TTC549 (cell line): ENCODE results near the gene MGST1.

Source experiments
- FAIRE-seq: peaks from 2 replicates; lab custom pipeline; 2012; peaks lifted over from hg19 to GRCh38; lab: Jason Lieb, UNC

The MGST1 gene, protein sequence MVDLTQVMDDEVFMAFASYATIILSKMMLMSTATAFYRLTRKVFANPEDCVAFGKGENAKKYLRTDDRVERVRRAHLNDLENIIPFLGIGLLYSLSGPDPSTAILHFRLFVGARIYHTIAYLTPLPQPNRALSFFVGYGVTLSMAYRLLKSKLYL

GRCh38 chr12:16347391-16348298 is at the start of gene MGST1:
MGST1 (plus strand) TSS chr12:16347645; CDS start chr12:16354253, 6,608 bp downstream.
- no peak for FAIRE-seq

GRCh38 chr12:16299403-16299802 is 48.0 kb upstream of the MGST1 start:
- no peak for FAIRE-seq

- no peak for FAIRE-seq
Measured at GRCh38 chr12:16300122-16300521, 47.3 kb upstream of the MGST1 start.

- FAIRE-seq: no peak
Measured at GRCh38 chr12:16300736-16301135, 46.7 kb upstream of the MGST1 start.

DNA sequence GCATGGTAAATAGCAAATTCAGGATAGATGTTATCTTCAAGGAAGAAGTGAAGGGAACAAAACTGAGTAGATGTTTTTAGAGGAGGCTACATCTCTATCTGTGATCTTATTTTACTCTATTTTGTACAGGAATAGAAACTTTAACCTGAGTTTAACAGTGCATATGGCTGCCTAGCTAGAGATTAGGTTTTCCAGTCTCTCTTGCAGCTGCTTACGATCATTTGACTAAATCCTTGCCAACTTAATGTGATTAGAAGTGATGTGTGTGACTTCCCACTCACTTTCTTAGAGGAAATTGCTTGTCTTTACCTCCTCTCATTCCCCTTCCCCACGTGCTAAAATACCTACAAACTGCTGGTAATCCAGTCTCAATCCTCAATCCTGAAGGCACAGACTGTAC is 43.5 kb upstream of the MGST1 start:
- no peak for FAIRE-seq

DNA sequence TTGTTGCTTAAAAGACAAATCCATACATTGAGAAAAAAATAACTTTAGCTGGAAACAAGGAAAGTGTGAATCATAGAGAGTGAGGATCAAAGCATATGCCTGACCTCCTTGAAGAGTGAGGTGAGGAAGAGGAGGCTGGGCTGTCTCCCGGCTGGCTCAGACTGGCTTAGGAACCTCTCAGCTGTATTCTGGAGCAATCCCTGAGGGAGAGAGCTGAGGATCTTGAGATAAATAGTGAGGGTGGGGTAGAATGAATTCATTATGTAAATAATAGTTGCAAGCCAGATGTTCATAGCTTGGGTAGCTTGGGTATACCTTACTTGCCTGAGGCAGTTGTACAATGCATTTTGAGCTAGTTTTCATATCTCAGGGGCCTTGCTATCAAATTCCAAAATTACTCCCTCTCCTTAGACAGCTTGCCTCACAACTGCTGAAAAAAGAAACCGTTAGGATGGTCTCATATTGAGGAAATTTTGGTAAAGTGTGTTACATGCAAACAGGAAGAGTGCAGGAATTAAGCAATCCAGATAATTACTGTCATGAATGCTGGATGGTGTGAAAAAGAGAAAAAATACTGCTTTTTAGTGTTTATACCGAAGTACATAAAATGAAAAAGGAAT is 39.5 kb upstream of the MGST1 start:
- FAIRE-seq: no peak

GRCh38 chr12:16310934-16311333 is 36.5 kb upstream of the MGST1 start:
- FAIRE-seq: no peak

- no peak for FAIRE-seq
Measured at GRCh38 chr12:16323010-16323409, 24.4 kb upstream of the MGST1 start.

DNA sequence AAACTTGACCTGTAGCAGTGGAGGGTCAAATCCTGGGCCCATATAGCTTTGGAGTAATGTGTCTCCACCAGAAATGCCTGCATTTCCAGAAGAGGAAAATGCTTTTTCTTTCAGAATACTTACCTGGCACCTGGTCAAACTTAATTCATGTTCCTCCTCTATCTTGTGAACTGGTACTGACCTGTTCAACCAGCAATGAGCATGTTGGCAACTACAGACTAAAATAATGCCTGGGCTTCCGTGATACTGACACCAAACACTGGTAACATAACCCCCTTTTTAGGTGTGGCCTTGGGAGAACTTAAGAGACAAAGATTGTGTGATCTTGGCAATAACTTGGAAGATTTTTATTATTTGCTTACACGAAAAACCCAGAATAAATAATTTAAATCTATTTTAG is 23.8 kb upstream of the MGST1 start:
- FAIRE-seq: no peak

DNA sequence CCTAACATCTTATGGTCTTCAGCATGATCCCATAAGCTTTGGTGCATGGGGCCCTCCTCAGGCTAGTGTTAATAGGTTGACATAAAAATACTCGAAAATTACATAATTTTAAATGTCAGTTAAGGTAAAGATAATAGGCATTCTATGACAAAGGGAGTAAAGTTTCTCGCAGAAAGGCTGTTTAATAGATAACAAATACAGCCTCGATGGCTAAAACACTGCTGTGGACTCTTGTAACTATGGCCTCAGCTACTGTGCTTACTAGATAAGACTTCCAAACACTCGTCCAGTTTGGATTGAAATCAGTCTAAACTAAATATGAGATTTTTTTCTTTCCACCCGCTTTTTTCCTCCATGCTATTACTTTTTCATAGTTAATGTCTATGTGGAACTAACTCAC is 23.2 kb upstream of the MGST1 start:
- no peak for FAIRE-seq

DNA sequence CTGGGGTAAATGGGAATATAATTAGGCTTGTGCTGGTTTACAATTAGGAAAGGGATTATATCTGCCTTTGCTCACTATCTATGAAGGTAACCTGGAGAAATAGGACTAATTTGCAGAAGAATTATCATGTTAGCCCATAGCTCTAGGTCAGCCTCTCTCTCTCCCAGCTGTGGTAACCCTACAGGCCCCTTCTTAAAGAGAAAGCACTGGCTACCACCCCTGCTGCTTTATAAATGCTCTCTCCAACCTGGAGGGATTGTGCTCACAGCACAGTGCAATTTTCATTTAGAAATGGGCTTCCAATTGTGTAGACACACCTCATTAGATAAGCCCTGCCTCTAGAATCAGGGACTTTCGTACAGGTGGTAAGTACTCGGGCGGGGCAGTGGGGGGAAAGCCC is 22.7 kb upstream of the MGST1 start:
- no peak for FAIRE-seq

GRCh38 chr12:16325426-16325825 is 22.0 kb upstream of the MGST1 start:
- no peak for FAIRE-seq

GRCh38 chr12:16327963-16328362 is 19.5 kb upstream of the MGST1 start:
- no peak for FAIRE-seq

- no peak for FAIRE-seq
Measured at GRCh38 chr12:16329594-16329993, 17.9 kb upstream of the MGST1 start.

DNA sequence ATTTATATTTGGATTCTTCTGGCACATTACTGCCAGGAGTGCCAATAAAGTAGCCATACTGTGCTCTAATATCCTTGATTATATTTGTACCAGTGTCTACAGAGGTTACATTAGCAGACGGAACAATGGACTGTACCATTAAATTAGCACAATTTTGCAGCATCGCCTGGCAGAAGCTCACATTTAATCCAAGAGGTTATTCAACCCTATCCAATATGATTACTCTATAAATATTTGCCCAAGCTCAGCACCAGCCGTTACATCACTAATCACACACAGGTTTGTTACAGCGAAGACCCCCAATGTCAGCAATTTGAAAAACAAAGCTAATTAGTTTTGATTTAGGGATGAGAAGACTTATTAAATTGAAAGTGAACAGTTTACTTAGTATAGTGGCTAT is 16.9 kb upstream of the MGST1 start:
- no peak for FAIRE-seq

- FAIRE-seq: no peak
Measured at GRCh38 chr12:16331998-16332397, 15.4 kb upstream of the MGST1 start.

DNA sequence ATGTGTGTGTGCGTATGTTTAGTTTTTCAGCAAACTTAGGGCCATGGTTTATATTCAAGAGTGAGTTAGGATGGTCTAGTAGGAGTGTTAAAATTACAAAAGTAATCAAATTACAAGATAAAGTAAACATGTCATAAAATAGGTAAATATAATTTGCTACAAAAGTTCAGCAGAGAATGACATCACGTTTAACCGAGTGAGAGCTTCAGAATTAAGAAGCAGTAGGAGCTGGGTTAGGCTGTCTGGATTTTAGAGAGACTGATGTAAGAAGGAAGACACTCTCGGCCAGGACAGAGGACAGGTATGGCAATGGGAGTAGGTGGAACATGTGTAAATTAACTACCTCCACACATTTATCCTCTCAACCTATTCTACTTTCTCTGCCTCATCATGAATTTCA is 11.6 kb upstream of the MGST1 start:
- no peak for FAIRE-seq

DNA sequence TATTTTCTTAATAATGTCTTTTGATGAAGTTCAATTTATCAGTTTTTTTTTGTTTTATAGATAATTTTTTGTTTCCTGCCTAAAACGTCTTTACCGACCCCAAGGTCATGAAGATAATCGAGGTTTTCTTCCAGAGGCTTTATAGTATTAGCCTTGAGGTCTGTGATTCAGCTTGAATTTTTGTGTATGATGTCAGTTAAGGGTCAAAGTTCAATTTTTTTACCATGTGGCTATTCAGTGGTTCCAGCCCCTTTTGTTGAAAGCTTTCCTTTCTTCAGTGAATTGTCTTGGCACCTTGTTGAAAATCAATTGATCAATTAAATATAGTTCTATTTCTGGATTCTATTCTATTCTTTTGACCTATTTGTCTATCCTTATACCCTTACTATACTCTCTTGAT is 3.2 kb upstream of the MGST1 start:
- no peak for FAIRE-seq

DNA sequence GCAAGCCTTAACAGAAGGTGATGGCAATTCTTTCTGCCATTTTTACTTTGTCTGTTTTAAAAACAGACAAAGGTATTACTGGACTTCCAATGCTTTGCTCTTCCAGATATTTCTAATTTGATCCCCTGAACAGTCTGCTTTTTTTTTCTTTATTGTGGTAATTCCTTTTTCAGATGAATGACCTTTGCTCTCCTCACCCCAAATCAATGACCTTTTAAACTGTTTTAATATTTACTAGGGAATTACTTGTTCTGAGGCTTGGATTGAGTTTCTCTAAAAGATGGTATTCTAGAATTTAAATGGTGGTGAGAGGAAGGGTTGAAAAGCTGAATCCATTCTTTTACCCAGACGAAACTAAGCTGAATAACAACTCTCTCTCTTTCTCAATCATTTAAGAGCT is 2.3 kb upstream of the MGST1 start:
- FAIRE-seq: no peak

GRCh38 chr12:16346958-16347357 is 487 bp upstream of the MGST1 start:
- no peak for FAIRE-seq

- FAIRE-seq: no peak
Measured at GRCh38 chr12:16348435-16349130, 1.1 kb downstream of the MGST1 start.

DNA sequence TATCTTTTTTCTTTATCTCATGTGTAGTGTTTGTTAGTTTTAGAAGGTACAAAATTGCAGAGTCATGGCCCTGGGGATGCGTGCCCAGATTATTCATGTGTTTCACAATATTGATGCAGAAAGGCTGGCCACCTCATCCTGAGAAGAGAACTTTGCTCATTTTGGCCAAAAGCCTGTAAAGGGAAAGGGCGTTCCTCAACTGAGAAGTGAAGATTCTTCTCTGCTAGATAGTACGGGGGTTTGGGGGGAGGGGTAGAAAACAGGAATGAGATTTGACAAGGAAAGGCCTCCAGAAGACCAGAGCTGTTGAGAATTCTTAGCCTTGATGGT is 1.7 kb downstream of the MGST1 start:
- no peak for FAIRE-seq

GRCh38 chr12:16350682-16351081 is 3.2 kb downstream of the MGST1 start:
- no peak for FAIRE-seq
